ENCODE measurements around the gene NOS3. TPM values are rescaled to one million over a fixed set of nuclear protein-coding genes. Genes with fewer than 3 reads are reported as not detected.

The NOS3 gene
- polyA plus RNA-seq, 1 experiment: 1.3 TPM

DNA sequence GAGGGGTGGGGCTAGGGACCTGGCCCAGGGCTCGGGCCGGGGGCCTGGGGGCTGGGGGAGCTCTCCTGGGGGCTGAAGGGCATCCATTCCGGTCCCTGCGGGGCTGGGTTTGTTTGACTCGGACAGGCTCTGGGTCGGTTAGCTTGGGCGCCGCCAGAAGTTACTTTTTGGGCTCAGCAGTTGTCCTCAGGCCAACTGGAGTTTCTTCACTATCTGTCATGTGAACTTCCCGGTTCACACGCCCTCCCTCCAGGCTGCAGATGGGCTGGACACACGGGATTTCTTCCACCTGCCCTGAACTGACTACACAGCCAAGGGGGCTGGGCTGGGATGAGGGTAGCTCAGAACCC is 72.4 kb downstream of the NOS3 start:
- no peaks in the 10 kb centered on the region for H3K27me3 ChIP-seq (ENCODE audit: control insufficient read depth, insufficient read depth, low read length)

More for the DNA sequence above, 72.4 kb downstream of the NOS3 start:
- peaks cover 30% of the 10 kb centered on the region for H3K36me3 ChIP-seq (ENCODE audit: control insufficient read depth, insufficient read depth, low read length)
- no peak for TF ChIP-seq CTCF (IDR thresholded peaks at IDR 0.05; ENCODE audit: insufficient read depth, low read depth, low read length)
- ChIA-PET CTCF (interaction anchor here (0.6 to 1.0 kb wide), 3 partner anchors 14 to 47 kb away, joined by 3 read pairs; no protein-coding TSS in a partner anchor), POLR2A (no interaction called here)
- H3K4me3 ChIP-seq (ENCODE audit: low read depth, low read length): peak overlapping the region; percentile 6; the same call in 1 of the 2 replicates
- DNase-seq (ENCODE audit: low read depth): no peak

Other genes starting within 250 kb of the NOS3 start
- not detected in 2 replicates for gene TMEM176B, start 190.7 kb upstream of the NOS3 start, polyA plus RNA-seq (2011; rRNA removed)
- gene TMEM176A, start 190.2 kb upstream of the NOS3 start, polyA plus RNA-seq (2011; rRNA removed): not detected in 2 replicates
- gene AOC1, start 138.5 kb upstream of the NOS3 start, polyA plus RNA-seq (2011; rRNA removed): not detected in 2 replicates
- gene KCNH2, start 12.7 kb upstream of the NOS3 start, polyA plus RNA-seq (2011; rRNA removed): 0.02 and 0.06 TPM in 2 replicates
- gene ATG9B, start 33.5 kb downstream of the NOS3 start, polyA plus RNA-seq (2011; rRNA removed): 0.07 and 0.15 TPM in 2 replicates
- gene ABCB8, start 37.4 kb downstream of the NOS3 start, polyA plus RNA-seq (2011; rRNA removed): 13.0 and 23.6 TPM in 2 replicates
- gene ASIC3, start 57.5 kb downstream of the NOS3 start, polyA plus RNA-seq (2011; rRNA removed): 0.26 and 0.45 TPM in 2 replicates
- 30.0 and 33.2 TPM in 2 replicates for gene CDK5, start 66.9 kb downstream of the NOS3 start, polyA plus RNA-seq (2011; rRNA removed)
- gene SLC4A2, start 68.6 kb downstream of the NOS3 start, polyA plus RNA-seq (2011; rRNA removed): 59.0 and 86.1 TPM in 2 replicates
- 49.3 and 89.9 TPM in 2 replicates for gene FASTK, start 89.8 kb downstream of the NOS3 start, polyA plus RNA-seq (2011; rRNA removed)
- 13.6 and 27.8 TPM in 2 replicates for gene TMUB1, start 92.5 kb downstream of the NOS3 start, polyA plus RNA-seq (2011; rRNA removed)
- gene AGAP3, start 95.5 kb downstream of the NOS3 start, polyA plus RNA-seq (2011; rRNA removed): 43.9 and 52.1 TPM in 2 replicates
- gene GBX1, start 176.7 kb downstream of the NOS3 start, polyA plus RNA-seq (2011; rRNA removed): not detected in 2 replicates
- not detected in 2 replicates for gene ASB10, start 196.2 kb downstream of the NOS3 start, polyA plus RNA-seq (2011; rRNA removed)
- gene H2BK1, start 219.5 kb downstream of the NOS3 start, polyA plus RNA-seq (2011; rRNA removed): not detected in 2 replicates
- gene ABCF2, start 236.2 kb downstream of the NOS3 start, polyA plus RNA-seq (2011; rRNA removed): 44.2 and 62.5 TPM in 2 replicates
- 26.1 and 42.6 TPM in 2 replicates for gene CHPF2, start 241.5 kb downstream of the NOS3 start, polyA plus RNA-seq (2011; rRNA removed)